Heart right ventricle (tissue), 16 donors: ENCODE measurements around the gene INO80B. TPM values are rescaled to one million over a fixed set of nuclear protein-coding genes. Genes with fewer than 3 reads are reported as not detected.
A peak's percentile ranks its signal among the peaks of the same experiment; 100 is the strongest.

Source experiments
- ATAC-seq, 8 donors: fragments of 200-7000 bp; cut with Tn5 transposase; one replicate each; pipeline ENCODE4 v1.9.1; 2020; ENCODE audit warnings: mild to moderate bottlenecking in 8 of 8, moderate library complexity in 8 of 8, moderate number of reproducible peaks in 1 of 8
- DNase-seq, 2 donors: peaks; one replicate each; pipeline ENCODE4 v3.0.0-alpha.2; 2020
- H3K27ac ChIP-seq, 10 donors: fragments of 200-600 bp; sonication (generic) in 2 of 10; one replicate each; pipeline versions ENCODE4 v1.5.0 to v1.8.0; 2020 to 2022; ENCODE audit warnings: mild to moderate bottlenecking in 3 of 10
- H3K27me3 ChIP-seq, 7 donors: fragments of 200-600 bp; one replicate each; pipeline ENCODE4 v1.8.0; 2021 to 2022; ENCODE audit warnings: mild to moderate bottlenecking in 2 of 7
- H3K36me3 ChIP-seq, 9 donors: fragments of 200-600 bp; sonication (generic) in 1 of 9; one replicate each; pipeline versions ENCODE4 v1.5.0 to v1.8.0; 2020 to 2022; ENCODE audit warnings: mild to moderate bottlenecking in 2 of 9
- H3K4me1 ChIP-seq, 9 donors: fragments of 200-600 bp; sonication (generic) in 1 of 9; one replicate each; pipeline versions ENCODE4 v1.5.0 to v1.8.0; 2020 to 2022; ENCODE audit warnings: mild to moderate bottlenecking in 4 of 9
- H3K4me3 ChIP-seq, 10 donors: fragments of 200-600 bp; sonication (generic) in 2 of 10; one replicate each; pipeline versions ENCODE4 v1.5.0 to v1.8.0; 2020 to 2022; ENCODE audit warnings: mild to moderate bottlenecking in 7 of 10, moderate library complexity in 2 of 10
- H3K9me3 ChIP-seq, 11 donors: fragments of 200-600 bp in 10 of 11; sonication (generic) in 2 of 11; one replicate each; pipeline versions ENCODE4 v1.5.0 to v1.8.0; 2013 to 2022; ENCODE audit warnings: mild to moderate bottlenecking in 2 of 11, control low read depth in 1 of 11, moderate library complexity in 1 of 11
- WGBS, 2 donors: extraction: QIAGEN DNeasy Blood & Tissue Kit; methylation state at CpG; one replicate each; pipeline ENCODE4 v1.1.7; 2013; ENCODE audit warnings: inconsistent platforms in 1 of 2; 5-methylcytosine and 5-hydroxymethylcytosine counted together
- intact Hi-C, 10 donors: fragments of 100-400 bp; cut with DNase I; formaldehyde crosslinking; loops; one replicate each; pipeline versions ENCODE4 v1.11.1 to v1.14.2; 2022
- polyA plus RNA-seq, 2 donors: library from polyadenylated mRNA; stranded (reverse); fragments of 200-250 nt; gene quantifications; one replicate each; pipeline ENCODE4 v1.2.3, GENCODE V29; 2013
- total RNA-seq, 10 donors: library from RNA; stranded (reverse); fragmentation: NEBNext Ultra II Directional in 3 of 10; extraction: Animal tissue kit (Norgen Biotek cat#: 25700) in 3 of 10; gene quantifications; one replicate each; pipeline versions ENCODE4 v1.2.1 to v1.2.4, GENCODE V29; 2021 to 2023
- TF ChIP-seq, protein P1 (sequence below), 9 donors: fragments of 200-600 bp; sonication (generic) in 2 of 9; IDR thresholded peaks; one replicate each; pipeline versions ENCODE4 v1.5.0 to v1.8.0; 2021 to 2022; ENCODE audit warnings: antibody characterized with exemption in 9 of 9, mild to moderate bottlenecking in 5 of 9, moderate library complexity in 1 of 9
- donor health status: Arrhythmogenic right ventricular cardiomyopathy.
- donor health status: ischemic (EF 13 %, LVEDD 7.1; RV severe dilation, severe dysfunction).
- donor health status: healthy with polysubstance abuse.
- donor health status: DM: no; HTN: yes; CAD: no.
- donor health status: DM: no; HTN: no; CAD: no.
- donor health status: ischemic (EF 25% LVEDD 6.9; RV normal size, moderate dysfunction).
- donor health status: ischemic (EF 25% LVEDD 5.7; RV mildly dilated, moderate dysfunction).
- donor health status: healthy.
- donor health status: DM: yes; HTN: yes; CAD: no.
- donor health status: Ischemic cardiomyopathy.
- donor health status: ischemic (EF 35%, LVEDD 5.7; RV mildly dilated, moderate dysfunction).
- donor health status: nonischemic (EF 11% LVEDD 7.7; RV severe dilation, severe dysfunction).
- donor health status: DM: yes; HTN: yes; CAD: no.
- donor health status: PGD.
- donor health status: ischemic (EF 29% LVEDD 5.4; RV normal size, mild dysfunction).
- donor health status: nonischemic (EF 23%, LVEDD 6.1; RV moderate dilation, normal function).

INO80B gene
- total and polyA plus RNA-seq, 12 donors, result 8.9 to 40.7 (median 19.8) TPM

DNA sequence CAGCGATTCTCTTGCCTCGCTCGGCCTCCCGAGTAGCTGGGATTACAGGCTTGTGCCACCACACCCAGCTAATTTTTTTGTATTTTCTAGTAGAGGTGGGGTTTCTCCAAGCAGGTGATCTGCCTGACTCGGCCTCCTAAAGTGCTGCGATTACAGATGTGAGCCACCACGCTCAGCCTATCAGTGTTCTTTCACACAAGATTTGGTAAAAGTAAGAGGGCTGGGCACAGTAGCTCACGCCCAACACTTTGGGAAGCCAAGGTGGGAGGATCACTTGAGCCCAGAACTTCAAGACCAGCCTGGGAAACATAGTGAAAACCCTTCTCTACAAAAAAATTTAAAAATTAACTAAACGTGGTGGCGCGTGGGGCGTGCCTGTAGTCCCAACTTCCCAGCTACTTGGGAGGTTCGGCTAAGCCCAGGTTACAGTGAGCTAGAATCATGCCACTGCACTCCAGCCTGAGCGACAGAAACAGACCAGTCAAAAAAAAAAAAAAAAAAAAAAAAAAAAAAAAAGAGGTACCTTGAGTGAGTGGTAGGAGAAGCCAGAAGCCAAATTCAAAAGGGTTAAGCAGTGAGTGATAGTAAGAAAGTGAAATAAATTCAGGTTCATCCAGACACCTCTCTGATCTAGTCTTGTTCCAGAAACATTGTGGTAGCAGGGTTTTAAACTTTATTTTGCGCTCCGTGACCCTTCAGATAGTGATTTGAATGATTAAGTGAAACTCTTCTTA, 16.6 kb downstream of the INO80B start:
- peaks cover 0 to 34% (median 13%) of the 10 kb centered on the region in 9 donors for H3K36me3 ChIP-seq
- TF ChIP-seq, protein P1, sequence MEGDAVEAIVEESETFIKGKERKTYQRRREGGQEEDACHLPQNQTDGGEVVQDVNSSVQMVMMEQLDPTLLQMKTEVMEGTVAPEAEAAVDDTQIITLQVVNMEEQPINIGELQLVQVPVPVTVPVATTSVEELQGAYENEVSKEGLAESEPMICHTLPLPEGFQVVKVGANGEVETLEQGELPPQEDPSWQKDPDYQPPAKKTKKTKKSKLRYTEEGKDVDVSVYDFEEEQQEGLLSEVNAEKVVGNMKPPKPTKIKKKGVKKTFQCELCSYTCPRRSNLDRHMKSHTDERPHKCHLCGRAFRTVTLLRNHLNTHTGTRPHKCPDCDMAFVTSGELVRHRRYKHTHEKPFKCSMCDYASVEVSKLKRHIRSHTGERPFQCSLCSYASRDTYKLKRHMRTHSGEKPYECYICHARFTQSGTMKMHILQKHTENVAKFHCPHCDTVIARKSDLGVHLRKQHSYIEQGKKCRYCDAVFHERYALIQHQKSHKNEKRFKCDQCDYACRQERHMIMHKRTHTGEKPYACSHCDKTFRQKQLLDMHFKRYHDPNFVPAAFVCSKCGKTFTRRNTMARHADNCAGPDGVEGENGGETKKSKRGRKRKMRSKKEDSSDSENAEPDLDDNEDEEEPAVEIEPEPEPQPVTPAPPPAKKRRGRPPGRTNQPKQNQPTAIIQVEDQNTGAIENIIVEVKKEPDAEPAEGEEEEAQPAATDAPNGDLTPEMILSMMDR (IDR thresholded peaks at IDR 0.05), result no peak
- WGBS, 2 donors, result 58 to 62% methylated on average over 16 of the region's 16 CpGs
- no peak for DNase-seq
- H3K4me3 ChIP-seq, result peak overlapping the region; percentile 46 to 87 (median 80)
- peak overlapping the region; percentile 50 to 95 (median 88) for H3K27ac ChIP-seq
- intact Hi-C loops, result loop anchor here in 2 of 10 donors (1.0 to 5.0 kb wide), 3 partner anchors 13 to 54 kb away; partner anchors contain the start of genes INO80B (in 1 of the 2) and WBP1 (in 1 of the 2)
- no peaks in the 10 kb centered on the region for H3K27me3 ChIP-seq
- peaks cover 5 to 34% (median 25%) of the 10 kb centered on the region in 9 donors for H3K4me1 ChIP-seq
- peak in 1 of 8 donors; percentile 5 for ATAC-seq
- H3K9me3 ChIP-seq, result no peaks in the 10 kb centered on the region

DNA sequence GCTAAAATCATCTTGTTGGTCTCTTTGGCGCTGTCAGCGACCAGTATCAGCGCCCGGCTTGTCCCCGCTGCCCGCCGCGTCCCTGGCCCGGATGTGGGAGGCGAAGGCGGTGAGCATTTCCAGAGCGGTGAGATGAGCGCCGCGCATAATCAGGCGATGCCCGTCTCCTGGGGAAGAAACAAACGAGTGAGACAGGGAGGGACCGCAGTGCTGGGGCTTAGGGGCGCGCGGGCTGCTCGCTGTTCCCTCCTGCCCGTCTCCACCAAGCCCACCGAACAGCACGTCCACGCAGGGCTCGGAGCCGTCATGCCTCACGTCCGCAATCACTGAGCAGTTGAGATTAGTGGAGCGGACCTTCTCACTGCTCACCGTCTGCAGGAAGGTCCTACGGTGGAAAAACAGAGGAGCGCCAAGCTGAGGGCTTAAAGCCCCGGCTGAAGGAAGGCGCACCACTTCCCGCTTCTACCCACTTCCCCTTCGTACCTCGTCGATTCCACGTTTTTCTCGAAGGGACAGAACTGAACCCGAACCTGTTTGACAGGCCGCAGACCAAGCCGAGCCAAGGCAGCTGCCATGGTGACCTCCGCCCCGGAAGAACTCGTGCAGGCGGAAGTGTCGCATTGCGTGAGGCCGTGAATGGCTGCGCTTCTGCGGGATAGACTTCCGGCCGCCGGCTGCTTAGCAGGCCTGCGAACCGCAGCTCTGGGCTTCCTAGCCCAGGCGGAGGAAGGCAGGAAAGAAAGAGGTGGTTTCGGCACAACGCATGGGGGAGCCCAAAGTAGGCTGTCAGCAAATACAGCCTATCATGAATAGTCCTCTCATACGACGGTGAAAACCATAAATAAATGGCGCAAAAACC, 17.4 kb downstream of the INO80B start, which contains the start of gene MRPL53:
Gene MRPL53, minus strand, starts transcription at position 595 of the 859 bp plus-strand sequence. Its CDS starts 20 bp downstream, at position 575.
- TF ChIP-seq, protein P1 (IDR thresholded peaks at IDR 0.05), result no peak
- peak; percentile 91 to 98 (median 97) for ATAC-seq

DNA sequence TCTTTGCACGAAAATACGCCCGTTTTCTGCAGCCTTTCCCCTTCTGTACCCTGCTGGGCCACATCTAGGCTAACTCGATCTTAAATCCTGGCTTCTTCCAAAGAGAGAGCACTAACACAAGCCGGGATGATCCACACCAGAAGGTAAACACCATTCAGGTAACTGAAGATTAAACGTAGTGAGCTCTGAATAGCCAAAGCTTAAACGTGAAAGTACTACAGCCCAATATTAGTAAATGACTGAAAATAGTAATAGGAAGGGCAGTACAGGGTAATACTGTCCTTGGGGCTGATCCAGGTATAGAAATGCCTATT, 18.0 kb downstream of the INO80B start:
- Histone ChIP-seq H3K27ac (peak overlapping the region; percentile 50 to 95 (median 88)), H3K36me3 (peaks cover 0 to 48% (median 13%) of the 10 kb centered on the region in 9 donors), H3K27me3 (no peaks in the 10 kb centered on the region), H3K4me1 (peaks cover 5 to 39% (median 25%) of the 10 kb centered on the region in 9 donors), H3K9me3 (no peaks in the 10 kb centered on the region), H3K4me3 (peak overlapping the region; percentile 46 to 87 (median 80))
- no peak for DNase-seq
- intact Hi-C loops, result loop anchor here in 2 of 10 donors (1.0 to 5.0 kb wide), 3 partner anchors 15 to 56 kb away; partner anchors contain the start of genes INO80B (in 1 of the 2) and WBP1 (in 1 of the 2)
- WGBS, 2 donors, result 16% methylated on average over 7 of the region's 7 CpGs
- ATAC-seq, result peak in 5 of 8 donors; percentile 1 to 23 (median 13)
- TF ChIP-seq, protein P1 (IDR thresholded peaks at IDR 0.05), result no peak

More for the DNA sequence above, 17.4 kb downstream of the INO80B start, which contains the start of gene MRPL53:
- 1% methylated on average over 66 of the region's 66 CpGs for WGBS, 2 donors
- Histone ChIP-seq H3K4me3 (peak within 1 kb of the TSS; percentile 46 to 87 (median 80)), H3K36me3 (peaks cover 0 to 42% (median 13%) of the 10 kb centered on the region in 9 donors), H3K9me3 (no peaks in the 10 kb centered on the region), H3K27ac (peak within 1 kb of the TSS; percentile 50 to 95 (median 88)), H3K4me1 (peaks cover 5 to 36% (median 25%) of the 10 kb centered on the region in 9 donors), H3K27me3 (no peaks in the 10 kb centered on the region)
- intact Hi-C loops, result loop anchor here in 2 of 10 donors (1.0 to 5.0 kb wide), 3 partner anchors 14 to 55 kb away; partner anchors contain the start of genes INO80B (in 1 of the 2) and WBP1 (in 1 of the 2)
- peak; percentile 96 for DNase-seq

DNA sequence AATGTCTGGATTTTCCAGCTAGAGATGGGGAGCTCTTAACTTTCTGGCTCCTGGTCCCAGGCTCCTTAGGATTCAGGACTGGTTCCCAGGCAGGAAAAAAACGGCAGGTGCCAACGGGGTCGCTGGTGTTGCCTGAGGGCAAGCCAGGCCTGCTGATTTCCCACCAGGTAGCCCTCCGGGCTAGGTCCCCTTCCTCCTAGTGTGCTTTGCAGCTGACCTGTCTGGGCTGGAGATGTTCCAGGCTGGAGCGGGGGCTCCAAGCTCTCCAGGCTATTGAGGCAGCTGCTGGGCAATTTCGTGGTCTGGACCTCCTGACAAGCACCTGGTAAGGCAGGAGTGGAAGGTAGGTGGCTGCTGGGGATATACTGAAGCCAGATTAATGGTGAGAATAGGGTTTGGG, 19.6 kb downstream of the INO80B start:
- H3K4me3 ChIP-seq, result no peak overlapping the region
- TF ChIP-seq, protein P1 (IDR thresholded peaks at IDR 0.05), result no peak
- DNase-seq (no peak), ATAC-seq (no peak)
- H3K36me3 ChIP-seq, result peaks cover 0 to 62% (median 13%) of the 10 kb centered on the region in 9 donors
- H3K27me3 ChIP-seq, result no peaks in the 10 kb centered on the region
- no peaks in the 10 kb centered on the region for H3K9me3 ChIP-seq
- WGBS, 2 donors, result 96 to 98% methylated on average over 6 of the region's 6 CpGs
- no peak overlapping the region for H3K27ac ChIP-seq
- peaks cover 5 to 39% (median 27%) of the 10 kb centered on the region in 9 donors for H3K4me1 ChIP-seq
- intact Hi-C loops, result loop anchor here in 1 of 10 donors (5.0 kb wide), 1 partner anchor 57 kb away; no protein-coding TSS in a partner anchor
